Activated naive CD8-positive, alpha-beta T cell treated with anti-CD3 and anti-CD28 coated beads for 36 hours (primary cell): ENCODE results near the gene PTGR2. TPM values are rescaled to one million over a fixed set of nuclear protein-coding genes. Genes with fewer than 3 reads are reported as not detected.
A peak's percentile ranks its signal among the peaks of the same experiment; 100 is the strongest.

Experiments used
- DNase-seq: peaks from one replicate; pipeline ENCODE4 v3.0.0; 2021
- H3K27ac Mint-ChIP-seq: one replicate; pipeline ENCODE4 v1.8.0; 2022; ENCODE audit warnings: mild to moderate bottlenecking, moderate library complexity, mixed read lengths
- H3K27me3 Mint-ChIP-seq: one replicate; pipeline ENCODE4 v1.8.0; 2022; ENCODE audit warnings: mild to moderate bottlenecking, mixed read lengths
- H3K36me3 Mint-ChIP-seq: one replicate; pipeline ENCODE4 v1.8.0; 2021; ENCODE audit warnings: mild to moderate bottlenecking, mixed read lengths
- H3K4me1 Mint-ChIP-seq: one replicate; pipeline ENCODE4 v1.8.0; 2021; ENCODE audit warnings: mixed read lengths
- H3K4me3 Mint-ChIP-seq: one replicate; pipeline ENCODE4 v1.8.0; 2022; ENCODE audit warnings: mild to moderate bottlenecking, moderate library complexity, mixed read lengths
- H3K9me3 Mint-ChIP-seq: one replicate; pipeline ENCODE4 v1.8.0; 2022; ENCODE audit warnings: mixed read lengths
- total RNA-seq, 2 experiments: library from RNA; stranded (reverse); gene quantifications; one replicate each; pipeline ENCODE4 v1.2.3, GENCODE V29; 2021

Gene PTGR2
- total RNA-seq = 1 to 10 TPM; 6.5 to 6.7 TPM

DNA sequence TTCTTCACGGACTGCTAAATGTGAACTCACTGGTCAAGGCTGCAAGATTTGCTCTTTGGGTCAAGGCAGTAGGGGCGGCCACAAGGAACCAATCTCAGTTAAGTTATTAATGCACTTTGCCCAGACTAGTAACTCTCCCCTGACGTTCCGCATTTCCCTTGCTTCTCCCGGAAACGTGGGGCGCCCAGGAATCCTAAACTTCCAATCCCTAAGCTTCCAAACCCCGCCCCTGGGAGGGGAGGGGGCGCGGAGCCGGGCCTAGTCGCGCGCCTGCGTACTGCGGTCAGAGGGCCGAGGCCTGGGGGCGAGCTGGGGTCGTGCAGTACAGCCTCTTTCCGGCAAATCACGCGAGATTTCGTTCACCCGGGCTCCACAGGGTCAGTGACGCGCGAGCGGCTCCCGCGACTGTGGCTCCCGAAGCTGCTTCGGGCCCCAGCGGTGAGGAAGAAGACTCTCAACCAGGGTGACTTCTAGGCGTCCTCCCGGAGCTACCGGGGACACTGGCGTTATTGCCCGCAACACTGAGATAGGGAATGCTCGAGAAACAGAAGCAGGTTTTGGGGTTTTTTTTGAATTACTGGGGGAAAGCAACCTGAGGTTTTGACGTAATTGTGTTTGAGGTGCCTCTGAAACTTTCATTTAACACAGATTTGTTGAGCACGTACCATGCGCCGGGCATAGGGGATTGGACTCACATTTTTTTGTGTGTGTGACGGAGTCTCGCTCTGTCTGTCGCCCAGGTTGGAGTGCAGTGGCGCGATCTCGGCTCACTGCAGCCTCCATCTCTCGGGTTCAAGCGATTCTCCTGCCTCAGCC, at the start of gene PTGR2:
PTGR2 (plus strand) TSS at position 265 of the 816 bp plus-strand sequence. CDS start 7,032 bp downstream, outside the sequence.
- Mint-ChIP-seq H3K4me1 (peaks cover 16% of the 10 kb centered on the region), H3K4me3 (peak within 1 kb of the TSS; percentile 95), H3K36me3 (peaks cover 8% of the 10 kb centered on the region), H3K27ac (peak within 1 kb of the TSS; percentile 99), H3K27me3 (no peaks in the 10 kb centered on the region), H3K9me3 (no peaks in the 10 kb centered on the region)
- DNase-seq = peak; percentile 93

DNA sequence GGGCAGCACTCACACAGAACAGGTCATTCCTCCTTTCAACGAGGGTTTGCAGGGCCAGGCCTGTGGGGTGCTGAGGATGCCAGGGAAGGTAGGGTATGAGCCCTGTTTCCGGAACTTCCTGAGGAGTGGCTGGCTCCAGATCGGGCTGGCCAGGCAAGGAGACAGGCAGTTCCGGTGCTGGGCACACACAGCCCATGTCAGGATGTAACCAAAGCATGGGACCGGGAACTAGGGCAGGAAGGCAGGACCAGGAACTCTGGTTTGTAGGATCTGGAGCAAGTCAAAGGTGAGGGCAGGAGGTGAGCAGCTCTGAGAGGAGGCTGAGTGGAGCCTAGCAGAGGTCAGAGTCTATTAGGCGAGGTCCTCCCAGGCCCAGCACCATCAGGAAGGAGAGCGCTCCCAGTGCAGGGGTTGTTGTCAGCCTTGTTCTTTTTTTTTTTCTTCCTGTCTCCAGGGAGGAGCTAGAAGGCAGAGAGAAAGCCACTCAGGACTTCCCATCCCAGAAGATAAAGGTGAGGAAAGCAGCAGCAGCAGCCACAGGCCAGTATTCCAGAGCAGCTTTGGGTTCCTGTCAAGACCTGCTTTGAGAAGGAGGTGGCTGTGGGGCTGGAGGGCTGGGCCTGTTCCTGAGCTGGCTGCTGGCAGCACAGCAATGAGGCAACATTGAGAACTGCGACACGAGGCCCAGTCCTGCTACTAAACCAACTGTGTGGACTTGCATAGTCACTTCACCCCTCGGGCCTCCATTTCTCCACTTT, 49.0 kb upstream of the PTGR2 start:
- Mint-ChIP-seq H3K4me3 (no peak overlapping the region), H3K9me3 (no peaks in the 10 kb centered on the region), H3K36me3 (no peaks in the 10 kb centered on the region), H3K27ac (no peak overlapping the region), H3K27me3 (no peaks in the 10 kb centered on the region), H3K4me1 (peaks cover under 1% of the 10 kb centered on the region)
- DNase-seq = no peak

DNA sequence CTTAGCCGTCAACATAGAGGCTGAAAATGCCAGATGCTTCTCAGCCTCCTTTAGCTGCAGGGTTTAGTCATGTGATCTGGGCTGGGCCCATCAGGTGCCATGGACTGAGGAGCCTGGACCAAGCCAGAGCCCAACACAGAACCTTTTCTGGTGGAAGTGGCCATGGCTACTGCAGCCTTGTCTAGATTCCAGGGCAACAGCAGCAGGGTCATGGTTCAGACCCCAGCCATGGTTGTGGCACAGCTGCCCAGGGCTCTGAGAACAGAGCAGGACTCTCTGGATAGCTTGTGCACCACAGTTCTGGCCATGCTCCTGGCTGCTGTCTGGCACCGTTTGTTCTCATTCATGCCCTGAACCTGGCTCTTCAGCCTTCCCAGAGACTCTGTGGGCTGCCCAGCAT, 47.0 kb upstream of the PTGR2 start:
- Mint-ChIP-seq H3K36me3 (no peaks in the 10 kb centered on the region), H3K27ac (no peak overlapping the region), H3K4me3 (no peak overlapping the region), H3K4me1 (no peaks in the 10 kb centered on the region), H3K9me3 (no peaks in the 10 kb centered on the region), H3K27me3 (no peaks in the 10 kb centered on the region)
- DNase-seq = no peak

DNA sequence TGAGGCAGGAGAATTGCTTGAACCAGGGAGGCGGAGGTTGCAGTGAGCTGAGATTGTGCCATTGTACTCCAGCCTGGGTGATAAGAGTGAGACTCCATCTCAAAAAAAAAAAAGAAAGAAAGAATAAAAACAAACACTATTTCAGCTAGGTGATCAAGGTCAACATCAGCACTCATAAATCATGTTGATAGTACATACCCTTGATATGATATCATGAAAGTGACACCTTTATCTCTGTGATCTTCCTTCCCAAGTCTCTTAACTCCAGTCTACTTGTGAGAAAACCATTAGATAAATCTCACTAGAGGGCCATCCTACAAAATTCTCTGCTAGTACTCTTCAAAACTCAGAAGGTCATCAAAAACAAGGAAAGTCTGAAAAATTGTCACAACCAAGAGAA, 44.2 kb upstream of the PTGR2 start:
- Mint-ChIP-seq H3K27ac (no peak overlapping the region), H3K9me3 (no peaks in the 10 kb centered on the region), H3K36me3 (no peaks in the 10 kb centered on the region), H3K4me3 (no peak overlapping the region), H3K4me1 (peaks cover 8% of the 10 kb centered on the region), H3K27me3 (no peaks in the 10 kb centered on the region)
- DNase-seq = no peak

DNA sequence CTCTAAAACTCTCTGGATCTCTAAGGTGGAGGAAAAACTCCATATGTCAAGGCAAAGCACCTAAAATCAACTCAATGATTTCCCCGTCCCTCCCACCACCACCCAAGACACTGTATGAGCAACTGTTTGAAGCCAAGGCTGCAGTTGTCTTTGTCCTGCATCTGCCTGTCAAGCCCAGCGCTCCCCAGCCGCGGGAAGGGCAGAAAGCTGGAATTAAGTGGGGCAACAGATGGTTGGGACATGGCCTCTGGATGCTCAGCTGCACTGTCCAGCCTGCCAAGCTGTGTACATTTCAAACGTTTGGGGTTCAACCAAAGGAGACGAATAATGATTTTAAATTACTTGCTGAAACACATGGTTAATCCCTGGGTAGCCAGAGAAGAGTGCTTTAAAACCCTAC, 42.2 kb upstream of the PTGR2 start:
- peaks cover 10% of the 10 kb centered on the region for H3K4me1 Mint-ChIP-seq
- H3K36me3 Mint-ChIP-seq = no peaks in the 10 kb centered on the region
- no peaks in the 10 kb centered on the region for H3K27me3 Mint-ChIP-seq
- no peak overlapping the region for H3K4me3 Mint-ChIP-seq
- DNase-seq = no peak
- no peak overlapping the region for H3K27ac Mint-ChIP-seq
- H3K9me3 Mint-ChIP-seq = no peaks in the 10 kb centered on the region

DNA sequence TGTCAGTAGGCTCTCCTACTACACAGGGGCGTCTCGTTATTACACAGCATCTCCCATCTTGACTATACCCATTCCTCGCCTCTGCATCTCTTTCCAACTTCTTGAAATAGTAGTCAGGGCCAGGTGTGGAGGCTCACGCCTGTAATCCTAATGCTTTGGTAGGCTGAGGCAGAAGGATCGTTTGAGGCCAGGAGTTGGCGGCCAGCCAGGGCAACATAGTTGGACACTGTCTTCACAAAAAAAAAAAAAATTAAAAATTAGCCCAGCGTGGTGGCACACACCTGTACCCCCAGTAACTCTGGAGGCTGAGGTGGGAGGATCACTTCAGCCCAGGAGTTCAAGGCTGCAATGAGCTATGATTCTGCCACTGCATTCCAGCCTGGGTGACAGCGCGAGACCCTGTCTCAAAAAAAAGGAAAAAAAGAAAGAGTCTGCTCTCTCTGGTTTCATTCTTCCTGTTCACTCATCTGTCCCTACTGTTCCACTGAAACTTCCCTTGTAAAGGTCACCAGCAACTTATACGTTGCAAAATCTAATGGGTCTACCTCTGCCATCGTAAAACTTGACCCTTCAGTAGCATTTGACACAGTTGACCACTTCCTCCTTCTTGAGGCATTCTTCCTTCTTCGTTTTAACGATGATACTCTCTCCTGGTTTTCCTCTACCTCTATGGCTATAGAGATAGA, 41.0 kb upstream of the PTGR2 start:
- Mint-ChIP-seq H3K4me1 (peaks cover 10% of the 10 kb centered on the region), H3K27ac (no peak overlapping the region)

DNA sequence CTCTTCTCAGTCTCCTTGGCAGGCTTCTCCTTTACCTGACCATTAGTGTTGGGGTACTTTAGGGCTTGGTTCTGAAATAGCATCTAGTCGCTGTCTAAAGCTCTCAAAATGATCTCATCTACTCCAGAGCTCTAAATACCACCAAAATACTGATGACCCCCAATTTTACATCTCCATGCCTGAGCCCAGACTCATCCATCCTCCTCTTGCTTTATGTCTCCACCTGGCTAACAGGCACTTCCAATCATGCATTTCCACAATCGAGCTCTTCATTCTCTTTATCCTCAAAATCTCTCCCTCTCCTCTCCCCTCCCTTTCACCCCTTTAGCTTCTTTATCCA, 40.5 kb upstream of the PTGR2 start:
- peak overlapping the region; percentile 3 for H3K4me3 Mint-ChIP-seq
- no peak overlapping the region for H3K27ac Mint-ChIP-seq
- DNase-seq = no peak
- H3K4me1 Mint-ChIP-seq = peaks cover 10% of the 10 kb centered on the region
- no peaks in the 10 kb centered on the region for H3K27me3 Mint-ChIP-seq
- H3K9me3 Mint-ChIP-seq = no peaks in the 10 kb centered on the region
- no peaks in the 10 kb centered on the region for H3K36me3 Mint-ChIP-seq

More for the DNA sequence above, 41.0 kb upstream of the PTGR2 start:
- Mint-ChIP-seq H3K4me3 (peak overlapping the region; percentile 3), H3K9me3 (no peaks in the 10 kb centered on the region), H3K27me3 (no peaks in the 10 kb centered on the region), H3K36me3 (no peaks in the 10 kb centered on the region)
- no peak for DNase-seq

DNA sequence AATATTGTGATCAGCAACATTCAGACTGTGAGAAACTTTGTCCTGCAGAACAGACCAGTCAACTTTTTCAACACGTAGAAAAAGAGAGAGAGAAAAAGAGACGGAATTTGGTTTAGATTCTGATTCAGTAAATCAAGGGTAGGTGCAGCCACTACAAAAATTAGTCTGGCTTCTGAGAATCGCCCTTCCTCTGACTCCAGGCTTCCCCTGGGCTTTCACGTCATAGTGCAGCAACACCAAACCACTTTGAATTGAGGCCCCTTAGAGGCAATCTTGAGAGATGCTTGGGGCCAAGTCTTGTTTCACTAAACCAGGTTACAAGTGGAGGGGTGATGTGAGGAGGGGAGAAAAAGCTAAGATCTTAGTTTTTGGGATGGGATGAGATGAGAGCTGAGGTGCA, 37.5 kb upstream of the PTGR2 start:
- H3K4me1 Mint-ChIP-seq = peaks cover 10% of the 10 kb centered on the region

DNA sequence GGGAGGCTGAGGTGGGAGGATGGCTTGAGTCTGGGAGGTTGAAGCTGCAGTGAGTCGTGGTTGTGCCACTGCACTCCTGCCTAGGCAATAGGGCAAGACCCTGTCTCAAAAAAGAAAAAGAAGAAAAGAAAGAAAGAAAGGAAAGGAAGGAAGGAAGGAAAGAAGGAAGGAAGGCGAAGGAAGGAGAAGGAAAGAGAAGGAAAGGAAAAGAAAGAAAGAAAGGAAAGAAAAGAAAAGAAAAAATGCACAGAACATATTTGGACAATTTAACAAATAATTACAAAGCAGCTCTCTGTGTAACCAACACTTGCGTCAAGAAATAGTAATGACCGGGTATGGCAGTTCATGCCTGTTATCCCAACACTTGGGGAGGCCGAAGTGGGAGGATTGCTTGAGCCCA, 35.8 kb upstream of the PTGR2 start:
- Mint-ChIP-seq H3K4me3 (no peak overlapping the region), H3K36me3 (no peaks in the 10 kb centered on the region), H3K9me3 (no peaks in the 10 kb centered on the region), H3K4me1 (peaks cover 8% of the 10 kb centered on the region), H3K27me3 (no peaks in the 10 kb centered on the region), H3K27ac (no peak overlapping the region)
- no peak for DNase-seq

More for the DNA sequence above, 37.5 kb upstream of the PTGR2 start:
- peak overlapping the region; percentile 50 for H3K27ac Mint-ChIP-seq
- no peaks in the 10 kb centered on the region for H3K27me3 Mint-ChIP-seq
- no peaks in the 10 kb centered on the region for H3K36me3 Mint-ChIP-seq
- H3K4me3 Mint-ChIP-seq = peak overlapping the region; percentile 29
- H3K9me3 Mint-ChIP-seq = no peaks in the 10 kb centered on the region
- DNase-seq = no peak

DNA sequence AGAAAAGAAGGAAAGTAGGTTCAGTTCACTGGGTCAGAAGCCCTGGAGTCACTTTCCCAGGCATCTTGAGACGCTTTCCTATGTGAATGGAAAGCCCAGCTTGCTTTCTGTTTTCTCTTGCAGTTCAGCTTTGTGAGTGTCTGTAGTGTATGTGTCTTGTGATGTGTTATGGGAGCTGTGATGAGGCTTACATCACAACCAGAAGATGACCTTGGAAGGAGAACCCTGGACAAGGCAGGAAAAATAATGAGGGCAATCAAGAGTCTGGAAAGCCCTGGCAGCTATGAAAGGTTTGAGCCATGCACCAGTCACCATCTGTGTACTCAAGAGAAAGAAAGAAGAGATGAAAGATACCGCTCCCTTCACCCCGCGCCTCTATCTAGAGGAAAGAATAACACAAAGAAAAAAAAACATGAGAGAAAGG, 35.2 kb upstream of the PTGR2 start:
- H3K27me3 Mint-ChIP-seq = no peaks in the 10 kb centered on the region
- H3K4me1 Mint-ChIP-seq = peaks cover 3% of the 10 kb centered on the region
- no peak for DNase-seq
- no peaks in the 10 kb centered on the region for H3K9me3 Mint-ChIP-seq
- H3K27ac Mint-ChIP-seq = no peak overlapping the region
- no peaks in the 10 kb centered on the region for H3K36me3 Mint-ChIP-seq
- H3K4me3 Mint-ChIP-seq = no peak overlapping the region

DNA sequence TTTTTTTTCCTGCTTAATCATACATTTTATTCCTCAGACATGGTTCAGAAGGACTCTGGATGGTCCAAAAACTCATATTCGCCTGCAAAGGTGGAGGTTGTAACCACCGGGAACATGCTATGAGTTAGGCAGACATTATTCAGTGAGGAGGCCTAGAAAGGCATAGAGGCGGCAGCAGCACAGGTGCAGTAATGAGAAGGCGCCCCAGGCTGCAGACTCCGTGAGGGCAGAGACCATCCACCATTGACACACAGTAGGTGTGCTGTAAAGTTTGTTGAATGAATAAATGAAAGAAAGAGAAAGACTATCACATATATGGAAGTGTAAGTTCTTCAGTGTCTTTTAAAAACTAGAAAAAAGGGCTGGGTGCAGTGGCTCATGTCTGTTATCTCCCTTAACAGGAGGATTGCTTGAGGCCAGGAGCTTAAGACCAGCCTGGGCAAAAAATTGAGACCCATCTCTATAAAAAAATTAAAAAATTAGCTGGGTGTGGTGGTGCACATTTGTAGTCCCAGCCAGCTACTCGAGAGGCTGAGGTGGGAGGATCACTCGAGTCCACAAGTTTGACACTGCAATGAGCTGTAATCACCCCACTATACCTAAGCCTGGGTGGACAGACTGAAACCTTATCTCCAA, 34.5 kb upstream of the PTGR2 start:
- no peaks in the 10 kb centered on the region for H3K27me3 Mint-ChIP-seq
- no peak overlapping the region for H3K27ac Mint-ChIP-seq
- DNase-seq = no peak
- H3K36me3 Mint-ChIP-seq = no peaks in the 10 kb centered on the region
- no peaks in the 10 kb centered on the region for H3K9me3 Mint-ChIP-seq
- H3K4me3 Mint-ChIP-seq = no peak overlapping the region
- H3K4me1 Mint-ChIP-seq = peaks cover 2% of the 10 kb centered on the region

DNA sequence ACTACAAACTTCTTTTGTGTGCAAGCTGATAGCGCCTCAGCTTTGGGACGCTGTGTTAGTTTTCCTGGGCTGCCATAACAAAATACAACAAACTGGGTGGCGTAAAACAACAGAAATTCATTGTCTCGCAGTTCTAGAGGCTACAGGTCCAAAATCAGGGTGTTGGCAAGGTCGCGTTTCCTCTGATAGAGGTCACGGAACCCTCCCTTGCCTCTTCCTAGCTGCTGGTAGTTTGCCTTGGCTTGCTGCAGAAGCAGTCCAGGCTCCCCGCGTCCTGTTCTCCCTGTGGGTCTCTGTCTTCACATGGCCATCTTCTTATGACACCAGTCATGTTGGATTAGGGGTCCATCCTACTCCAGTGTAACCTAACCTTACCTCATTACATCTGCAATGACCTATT, 32.8 kb upstream of the PTGR2 start:
- H3K4me3 Mint-ChIP-seq = no peak overlapping the region
- H3K9me3 Mint-ChIP-seq = no peaks in the 10 kb centered on the region
- no peak for DNase-seq
- H3K36me3 Mint-ChIP-seq = no peaks in the 10 kb centered on the region
- H3K27ac Mint-ChIP-seq = no peak overlapping the region
- peaks cover 4% of the 10 kb centered on the region for H3K4me1 Mint-ChIP-seq
- peaks cover 3% of the 10 kb centered on the region for H3K27me3 Mint-ChIP-seq

DNA sequence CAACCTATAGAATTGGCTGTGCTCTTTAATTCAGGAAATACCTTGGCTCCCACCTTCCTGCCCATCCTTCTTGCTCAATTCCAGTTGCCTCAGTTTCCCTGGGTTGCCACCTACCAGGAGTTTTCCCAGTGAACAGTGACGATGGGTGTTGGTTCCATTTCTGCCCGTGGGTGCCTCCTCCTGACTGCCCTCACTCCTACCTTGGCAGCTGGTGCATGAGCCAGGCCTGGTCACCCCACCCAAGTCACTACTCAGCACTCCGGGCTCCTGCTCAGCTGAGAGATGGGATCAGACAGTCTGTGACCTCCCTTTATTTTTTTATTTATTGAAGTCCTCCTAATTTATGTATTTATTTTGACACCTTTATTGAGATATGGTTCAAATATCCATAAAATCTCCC, 31.0 kb upstream of the PTGR2 start:
- Mint-ChIP-seq H3K9me3 (no peaks in the 10 kb centered on the region), H3K4me3 (no peak overlapping the region), H3K4me1 (peaks cover 2% of the 10 kb centered on the region), H3K36me3 (no peaks in the 10 kb centered on the region), H3K27ac (no peak overlapping the region), H3K27me3 (peaks cover 3% of the 10 kb centered on the region)
- DNase-seq = no peak

DNA sequence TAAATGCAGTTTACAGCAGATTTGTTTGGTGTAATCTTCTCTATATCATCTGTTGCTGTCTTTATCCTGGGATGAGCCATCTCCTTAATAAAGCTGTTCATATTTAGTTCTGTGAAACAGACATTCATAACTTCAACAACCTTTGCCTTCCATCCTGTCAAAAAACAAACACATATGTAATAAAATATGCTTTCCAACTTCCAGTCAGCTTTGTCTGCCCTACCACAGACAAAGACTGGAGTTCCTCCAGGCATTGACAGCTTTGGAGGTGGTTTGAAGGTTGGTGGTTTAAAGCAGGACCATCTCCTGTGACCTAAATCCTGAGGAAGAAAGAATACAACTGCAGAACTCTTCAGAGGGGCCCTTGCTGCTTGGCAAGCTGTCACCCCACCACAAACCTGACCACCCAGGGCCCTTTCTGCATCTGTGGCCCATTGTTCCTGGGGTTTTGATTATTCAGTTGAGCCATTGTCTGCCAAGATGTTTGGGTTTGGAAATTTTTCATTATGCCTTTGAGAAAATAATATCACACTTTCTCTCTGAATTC, 28.2 kb upstream of the PTGR2 start:
- Mint-ChIP-seq H3K36me3 (no peaks in the 10 kb centered on the region), H3K9me3 (no peaks in the 10 kb centered on the region), H3K4me1 (peaks cover 2% of the 10 kb centered on the region), H3K27ac (no peak overlapping the region), H3K4me3 (no peak overlapping the region), H3K27me3 (peaks cover 3% of the 10 kb centered on the region)
- no peak for DNase-seq

DNA sequence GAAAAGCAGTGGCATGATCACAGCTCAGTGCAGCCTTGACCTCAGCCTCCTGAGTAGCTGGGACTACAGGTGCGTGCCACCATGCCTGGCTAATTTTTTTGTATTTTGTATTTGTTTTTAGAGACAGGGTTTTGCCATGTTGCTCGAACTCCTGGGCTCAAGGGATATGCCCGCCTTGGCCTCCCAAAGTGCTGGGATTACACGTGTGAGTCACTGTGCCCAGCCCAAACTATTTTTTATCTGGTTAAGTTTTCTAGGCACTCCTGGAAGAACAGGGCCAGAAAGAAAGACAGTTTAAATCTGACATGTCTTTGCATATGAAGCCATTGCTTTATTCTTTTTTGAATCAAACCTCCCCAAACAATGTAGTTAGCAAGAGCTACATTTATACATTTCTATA, 27.5 kb upstream of the PTGR2 start:
- Mint-ChIP-seq H3K27me3 (peaks cover 3% of the 10 kb centered on the region), H3K9me3 (no peaks in the 10 kb centered on the region), H3K27ac (no peak overlapping the region), H3K4me1 (peaks cover 4% of the 10 kb centered on the region), H3K36me3 (no peaks in the 10 kb centered on the region), H3K4me3 (no peak overlapping the region)
- no peak for DNase-seq
